ENCODE measurements around the gene TTLL5.

TTLL5 gene

DNA sequence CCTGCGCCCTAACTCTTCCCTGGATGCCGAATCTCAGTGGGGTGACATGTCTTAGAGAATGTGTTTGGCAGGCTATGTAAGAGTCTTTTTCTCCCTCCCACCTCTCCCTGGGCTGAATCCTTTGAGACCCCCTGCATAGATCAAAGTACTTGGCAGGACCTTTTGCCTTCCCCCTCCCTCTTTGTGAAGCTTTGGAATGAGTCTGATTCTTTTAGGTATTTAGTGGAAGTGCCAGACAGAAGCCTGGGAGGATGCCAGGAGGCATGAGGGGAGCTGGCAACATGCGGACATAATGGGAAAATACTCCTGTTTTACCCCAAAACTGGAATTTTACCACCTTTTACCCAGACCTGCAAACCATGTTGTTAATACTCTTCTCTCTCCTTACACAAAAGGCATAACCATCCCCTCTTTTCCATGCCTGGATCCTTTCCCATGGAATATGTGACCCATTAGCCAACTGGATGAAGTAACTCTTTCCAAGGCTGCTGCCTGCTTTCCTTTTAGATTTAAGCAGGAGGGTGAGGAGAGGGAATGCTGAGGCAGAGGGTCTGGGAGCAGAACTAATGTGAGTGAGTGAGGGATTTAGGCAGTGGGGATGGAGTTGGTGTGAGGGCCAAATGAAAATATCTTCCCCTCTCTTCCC is 41.7 kb downstream of the TTLL5 start:
- no peak for DNase-seq

- DNase-seq = no peak
Observed at GRCh38 chr14:75703467-75703866, 42.4 kb downstream of the TTLL5 start.

GRCh38 chr14:75705014-75705413 is 44.0 kb downstream of the TTLL5 start:
- DNase-seq = no peak

GRCh38 chr14:75709207-75709812 is 48.3 kb downstream of the TTLL5 start:
- peak; percentile 51 for DNase-seq

GRCh38 chr14:75711105-75711795 is 50.2 kb downstream of the TTLL5 start:
- DNase-seq = no peak

GRCh38 chr14:75711796-75712211 is 50.8 kb downstream of the TTLL5 start:
- no peak for DNase-seq

GRCh38 chr14:75714991-75715390 is 53.9 kb downstream of the TTLL5 start:
- DNase-seq = no peak

DNA sequence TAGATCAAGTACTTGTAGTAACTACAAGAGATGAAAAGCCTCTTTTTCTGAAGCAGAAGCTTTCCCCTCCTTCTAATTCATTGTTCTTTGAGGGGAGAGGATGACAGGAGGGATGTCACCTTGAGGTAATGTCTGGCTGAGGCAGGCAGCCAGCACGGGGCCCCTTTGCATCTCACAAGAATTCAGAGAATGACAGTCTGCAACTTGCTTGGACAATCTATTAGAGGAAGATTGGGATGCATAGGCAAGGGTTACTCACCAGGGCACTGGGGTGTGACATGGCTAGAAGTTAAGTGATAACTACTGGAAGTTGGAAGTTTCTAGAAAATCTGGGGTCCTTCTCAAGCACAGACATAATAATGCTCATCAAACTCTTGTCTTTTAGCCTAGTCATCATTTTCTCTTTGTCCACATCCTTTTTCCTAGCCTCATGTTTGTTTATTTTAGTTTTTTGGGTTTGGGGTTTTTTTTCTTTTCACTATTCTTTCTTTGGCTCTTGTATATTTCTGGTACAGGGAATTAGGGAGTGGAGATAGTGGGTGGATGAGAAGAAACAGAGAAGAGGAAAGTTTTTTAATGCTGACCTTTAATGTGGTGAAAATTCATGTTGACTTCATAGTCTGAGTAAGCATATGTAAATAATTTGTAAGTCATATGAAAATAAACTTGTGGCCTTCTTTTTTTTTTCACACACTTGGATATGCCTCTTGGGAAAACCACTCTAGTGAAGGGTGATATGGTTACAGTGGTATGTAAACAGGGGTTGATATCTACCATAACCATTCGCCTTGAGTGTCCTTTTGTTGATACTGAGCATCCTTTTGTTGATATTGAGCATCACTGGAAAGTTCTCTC is 55.1 kb downstream of the TTLL5 start:
- no peak for DNase-seq

DNA sequence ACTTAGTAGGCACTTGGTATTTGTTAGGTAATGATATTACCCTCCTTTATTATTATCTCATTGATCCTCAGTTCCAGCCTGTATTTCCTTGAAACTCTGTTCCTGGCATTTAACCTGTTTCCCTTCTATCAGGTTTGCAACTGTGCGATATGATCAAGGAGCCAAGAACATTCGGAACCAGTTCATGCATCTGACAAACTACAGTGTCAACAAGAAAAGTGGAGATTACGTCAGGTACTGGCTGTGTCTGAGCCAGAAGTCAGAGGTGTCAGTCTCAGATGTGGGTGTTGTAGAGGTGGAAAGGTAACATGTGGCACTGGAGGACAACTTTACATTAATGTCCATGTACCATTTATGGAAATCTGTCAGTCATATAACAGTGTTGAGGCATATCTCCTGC is 56.7 kb downstream of the TTLL5 start:
- no peak for DNase-seq

GRCh38 chr14:75718199-75718598 is 57.2 kb downstream of the TTLL5 start:
- DNase-seq = no peak

DNA sequence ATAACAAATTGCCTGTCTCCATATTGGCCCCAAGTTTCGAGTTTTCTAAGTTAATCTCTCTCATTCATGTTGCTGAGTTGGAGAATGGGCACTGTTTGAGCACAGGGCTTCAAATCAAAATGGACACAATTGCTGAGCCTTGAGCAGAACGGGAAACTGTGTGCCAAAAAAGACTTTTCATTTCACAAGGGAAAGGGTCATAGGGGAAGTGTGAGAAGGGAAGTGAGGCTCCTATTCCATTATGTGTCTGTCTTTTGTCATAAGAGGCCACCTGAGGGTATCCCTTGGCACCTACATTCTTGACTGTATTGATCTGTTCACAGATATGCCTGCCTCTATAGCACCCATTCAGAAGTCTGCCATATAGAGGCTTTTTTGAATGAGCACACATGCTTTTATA is 59.1 kb downstream of the TTLL5 start:
- no peak for DNase-seq

DNA sequence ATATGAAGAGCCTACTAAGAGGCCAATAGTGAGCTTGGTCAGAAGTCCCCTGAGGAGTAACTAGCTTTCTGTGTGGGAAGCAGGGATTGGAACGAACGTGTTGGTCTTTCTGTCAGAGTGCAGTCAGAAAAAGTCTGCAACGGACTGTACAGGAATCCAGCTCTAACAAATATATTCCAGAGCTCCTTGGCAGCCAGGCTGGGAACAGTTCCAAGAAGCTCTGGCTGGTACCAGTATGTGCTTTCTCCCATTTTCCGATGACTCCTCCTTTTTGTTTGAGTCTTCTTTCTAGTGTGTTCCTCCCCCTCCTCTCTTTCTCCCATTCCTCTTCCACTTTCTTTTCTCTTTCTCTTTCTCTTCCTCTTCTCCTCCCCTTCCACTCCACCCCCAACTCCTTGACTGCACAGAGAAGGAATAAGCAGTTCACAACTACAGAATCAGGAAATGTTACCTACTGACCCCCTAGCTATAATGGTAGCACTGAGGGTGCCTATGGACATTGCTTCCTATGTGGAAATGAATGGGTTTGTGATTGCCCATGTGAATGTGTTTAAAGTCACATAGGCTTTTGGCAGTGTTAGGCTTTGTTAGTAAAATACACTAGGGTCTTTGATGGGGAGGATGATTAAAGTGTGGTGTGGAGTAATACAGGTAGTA is 59.9 kb downstream of the TTLL5 start:
- no peak for DNase-seq

GRCh38 chr14:75723716-75724115 is 62.7 kb downstream of the TTLL5 start:
- DNase-seq = no peak

DNA sequence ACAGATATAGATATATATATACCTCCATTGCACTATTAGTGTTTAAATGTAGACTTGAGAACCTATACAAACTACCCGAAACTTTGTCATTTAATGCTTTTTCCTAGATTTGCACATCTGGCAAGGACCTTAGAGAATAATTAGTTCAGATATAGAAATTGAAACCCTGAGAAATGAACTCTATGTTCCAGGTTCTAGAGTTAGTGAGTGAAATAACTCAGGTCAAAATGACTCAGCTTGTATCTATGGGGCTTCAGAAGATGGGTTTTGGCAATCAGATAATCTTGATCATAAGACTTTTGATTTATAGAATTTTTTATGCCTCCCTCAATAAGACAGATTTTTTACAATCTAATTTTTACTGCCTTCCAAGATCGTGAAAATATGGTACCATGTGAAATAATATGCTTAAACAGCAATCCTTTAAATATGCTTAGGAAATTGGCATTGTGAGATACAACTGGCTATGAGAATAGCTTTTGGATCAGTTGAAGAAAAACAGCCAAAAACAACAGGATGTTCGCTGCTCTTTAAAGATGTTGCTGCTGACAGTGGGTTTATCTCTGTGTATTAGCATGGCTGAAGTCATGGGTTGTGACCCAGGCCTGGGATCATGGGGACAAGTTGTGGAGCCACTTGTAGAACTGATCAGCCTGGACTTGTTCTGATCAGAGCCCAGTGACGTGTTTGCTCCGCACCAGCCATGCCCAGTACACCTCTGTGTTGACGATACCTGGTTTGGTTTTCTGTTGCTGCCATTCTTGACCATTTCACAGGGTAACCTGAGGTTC is 63.6 kb downstream of the TTLL5 start:
- no peak for DNase-seq

DNA sequence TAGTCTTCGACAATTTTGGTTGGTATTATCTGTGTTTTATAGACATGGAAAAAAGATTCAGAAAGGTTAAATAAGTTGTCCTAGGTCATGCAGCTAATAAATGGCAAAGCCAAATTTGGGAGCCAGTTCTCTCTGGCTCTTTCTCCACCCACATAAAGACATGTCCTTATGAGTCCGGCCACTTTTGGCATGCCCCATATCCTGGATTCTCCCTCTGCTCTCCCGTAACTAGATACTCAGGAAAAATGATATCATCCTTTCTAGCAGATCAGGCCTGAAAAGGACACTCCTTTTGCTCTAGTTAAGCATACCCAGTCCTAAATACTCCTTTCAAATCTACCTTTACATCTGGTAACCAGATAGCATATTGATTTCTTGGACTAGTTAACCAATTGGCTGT is 64.4 kb downstream of the TTLL5 start:
- no peak for DNase-seq

DNA sequence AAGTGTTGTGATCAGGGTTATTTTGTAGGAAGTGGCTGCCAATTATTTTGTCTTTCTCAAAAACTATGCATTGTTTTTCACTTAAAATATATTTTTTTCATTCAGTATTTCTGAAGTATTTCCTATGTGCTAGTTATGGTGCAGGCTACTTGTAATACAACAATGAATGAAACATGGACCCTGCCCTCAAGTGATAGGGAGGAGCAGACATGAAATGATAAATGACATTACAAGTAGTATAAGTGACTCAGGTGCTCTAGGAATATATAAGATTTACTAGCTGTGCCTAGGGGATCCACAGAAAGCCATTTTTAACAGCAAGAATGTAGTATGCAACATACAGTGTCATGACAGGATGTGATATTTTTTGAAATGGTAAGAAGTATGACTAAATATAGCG is 65.3 kb downstream of the TTLL5 start:
- DNase-seq = no peak

DNA sequence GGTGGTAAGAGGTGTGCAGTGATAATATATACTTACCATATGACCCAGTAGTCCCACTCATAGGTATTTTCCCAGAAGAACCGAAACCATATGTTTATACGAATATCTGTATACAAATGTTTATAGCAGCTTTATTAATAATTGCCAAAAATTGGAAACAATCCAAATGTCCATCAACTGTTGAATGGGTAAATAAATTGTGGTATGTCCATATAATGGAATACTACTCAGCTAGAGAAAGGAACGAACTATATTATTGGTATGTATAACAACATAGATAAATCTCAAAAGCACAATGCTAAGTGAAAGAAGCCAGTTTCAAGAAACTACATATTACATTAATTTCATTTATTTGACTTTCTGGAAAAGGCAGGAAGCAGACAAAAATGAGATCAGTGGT is 66.1 kb downstream of the TTLL5 start:
- DNase-seq = no peak

DNA sequence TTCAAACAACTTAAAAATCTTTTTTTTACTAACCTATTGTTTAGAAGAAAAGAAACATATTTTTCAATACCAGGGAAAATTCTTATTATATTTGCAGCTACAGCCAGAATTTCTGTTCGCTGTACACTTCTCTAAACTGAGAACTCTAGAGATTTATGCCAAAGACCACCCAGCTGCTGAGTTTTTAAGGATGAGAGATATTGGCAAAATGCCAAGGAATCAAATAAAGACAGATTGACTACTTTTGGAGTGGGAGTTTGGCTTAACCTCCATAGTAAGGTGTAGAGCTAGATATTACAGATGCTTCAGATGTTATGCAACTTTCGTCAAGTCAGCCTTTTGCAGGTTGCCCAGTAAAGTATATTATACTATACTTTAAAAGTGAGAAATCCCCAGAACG is 71.8 kb downstream of the TTLL5 start:
- no peak for DNase-seq

- DNase-seq = no peak
Observed at GRCh38 chr14:75734854-75735253, 73.8 kb downstream of the TTLL5 start.

DNA sequence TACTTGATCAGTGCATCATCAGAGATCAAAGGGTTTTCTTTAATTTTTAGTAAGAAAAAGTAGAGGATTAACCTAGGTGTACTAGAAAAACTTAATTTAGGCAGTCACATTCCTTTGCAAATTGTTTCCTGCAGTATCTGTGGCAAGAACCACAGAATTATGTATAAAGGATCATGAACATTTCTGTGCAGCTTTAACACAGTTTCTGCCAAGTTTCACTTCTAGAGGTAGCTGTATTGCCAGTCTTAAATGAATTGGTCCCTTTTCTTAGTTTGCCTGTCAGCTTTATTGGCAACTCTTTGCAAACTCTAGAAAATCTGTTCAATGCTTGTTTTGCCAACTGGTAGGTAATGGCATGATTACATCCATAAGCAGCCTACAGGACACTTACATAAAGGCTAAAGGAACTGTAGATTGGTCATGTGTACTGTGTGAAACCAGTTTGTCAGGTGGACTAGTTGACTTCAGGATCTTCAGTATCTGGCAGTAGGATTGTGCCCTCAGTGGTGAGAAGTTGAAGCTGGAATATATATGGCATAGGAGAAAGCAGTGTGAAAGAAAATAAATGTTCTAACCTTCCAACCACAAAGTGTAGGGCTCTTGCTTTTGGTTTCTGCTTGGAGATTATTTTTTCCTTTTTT is 75.9 kb downstream of the TTLL5 start:
- no peak for DNase-seq

GRCh38 chr14:75738192-75738591 is 77.1 kb downstream of the TTLL5 start:
- no peak for DNase-seq

GRCh38 chr14:75742867-75743266 is 81.8 kb downstream of the TTLL5 start:
- no peak for DNase-seq

All from CD4-positive, alpha-beta T cell treated with Interferon gamma for 1 hour (primary cell).